IMR-90 (cell line): Measurements from ENCODE around the gene PIK3CA.

ENCODE experiments used
- CEBPB ChIP-seq: IDR thresholded peaks from 2 replicates; pipeline ENCODE4 v1.6.1; 2012; ENCODE audit warnings: low read depth, low read length, improper control_type of control experiment
- POLR2A ChIP-seq: IDR thresholded peaks from 2 replicates; pipeline ENCODE4 v1.6.1; 2012; ENCODE audit warnings: mild to moderate bottlenecking, low read depth, low read length
- SMC3 ChIP-seq: fragments of 150-350 bp; IDR thresholded peaks from 2 replicates; pipeline ENCODE4 v1.6.1; 2016; ENCODE audit warnings: low read depth, mild to moderate bottlenecking, antibody characterized with exemption, low read length, moderate library complexity
- TF ChIP-seq, protein P1 (sequence below): conservative IDR thresholded peaks from 2 replicates; pipeline ENCODE4 v1.5.1; 2012; ENCODE audit warnings: mild to moderate bottlenecking, low read depth, low read length, improper control_type of control experiment
- TF ChIP-seq, protein P2 (sequence below): fragments of 150-350 bp; IDR thresholded peaks from 2 replicates; pipeline ENCODE4 v1.6.1; 2017; ENCODE audit warnings: mild to moderate bottlenecking, antibody characterized with exemption, low read length, low read depth

GRCh38 chr3:179168918-179169317 lies 20.8 kb downstream of the PIK3CA start:
- TF ChIP-seq, protein P1, sequence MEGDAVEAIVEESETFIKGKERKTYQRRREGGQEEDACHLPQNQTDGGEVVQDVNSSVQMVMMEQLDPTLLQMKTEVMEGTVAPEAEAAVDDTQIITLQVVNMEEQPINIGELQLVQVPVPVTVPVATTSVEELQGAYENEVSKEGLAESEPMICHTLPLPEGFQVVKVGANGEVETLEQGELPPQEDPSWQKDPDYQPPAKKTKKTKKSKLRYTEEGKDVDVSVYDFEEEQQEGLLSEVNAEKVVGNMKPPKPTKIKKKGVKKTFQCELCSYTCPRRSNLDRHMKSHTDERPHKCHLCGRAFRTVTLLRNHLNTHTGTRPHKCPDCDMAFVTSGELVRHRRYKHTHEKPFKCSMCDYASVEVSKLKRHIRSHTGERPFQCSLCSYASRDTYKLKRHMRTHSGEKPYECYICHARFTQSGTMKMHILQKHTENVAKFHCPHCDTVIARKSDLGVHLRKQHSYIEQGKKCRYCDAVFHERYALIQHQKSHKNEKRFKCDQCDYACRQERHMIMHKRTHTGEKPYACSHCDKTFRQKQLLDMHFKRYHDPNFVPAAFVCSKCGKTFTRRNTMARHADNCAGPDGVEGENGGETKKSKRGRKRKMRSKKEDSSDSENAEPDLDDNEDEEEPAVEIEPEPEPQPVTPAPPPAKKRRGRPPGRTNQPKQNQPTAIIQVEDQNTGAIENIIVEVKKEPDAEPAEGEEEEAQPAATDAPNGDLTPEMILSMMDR: no peak
- TF ChIP-seq, protein P2, sequence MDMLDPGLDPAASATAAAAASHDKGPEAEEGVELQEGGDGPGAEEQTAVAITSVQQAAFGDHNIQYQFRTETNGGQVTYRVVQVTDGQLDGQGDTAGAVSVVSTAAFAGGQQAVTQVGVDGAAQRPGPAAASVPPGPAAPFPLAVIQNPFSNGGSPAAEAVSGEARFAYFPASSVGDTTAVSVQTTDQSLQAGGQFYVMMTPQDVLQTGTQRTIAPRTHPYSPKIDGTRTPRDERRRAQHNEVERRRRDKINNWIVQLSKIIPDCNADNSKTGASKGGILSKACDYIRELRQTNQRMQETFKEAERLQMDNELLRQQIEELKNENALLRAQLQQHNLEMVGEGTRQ: no peak
- TF ChIP-seq CEBPB (no peak), SMC3 (no peak), POLR2A (no peak)
